ENCODE data around the gene SWT1.

Gene SWT1

DNA sequence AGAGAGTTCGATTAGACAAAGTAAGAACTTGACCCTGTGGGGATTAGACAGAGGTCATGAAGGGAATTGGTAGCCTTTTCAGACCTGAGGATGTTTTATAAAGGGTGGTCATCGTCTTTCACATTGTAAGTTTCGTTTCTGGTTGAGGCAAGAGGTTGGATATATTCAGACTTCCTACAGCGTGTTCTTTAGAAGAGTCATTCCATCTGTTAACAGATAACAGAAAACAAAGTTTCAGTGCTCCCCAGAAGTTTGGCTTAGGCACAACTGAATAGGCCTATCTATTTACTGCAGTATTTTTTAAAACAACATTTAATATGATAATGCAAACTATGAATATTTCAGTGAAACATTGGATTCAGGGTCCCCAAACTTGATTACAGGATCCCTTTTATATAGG is 177.2 kb downstream of the SWT1 start:
- no peak overlapping the region for H3K27ac ChIP-seq (replicated peaks; ENCODE audit: low read length)
- H2BK5ac ChIP-seq (ENCODE audit: low read length), result no peak overlapping the region
- H4K8ac ChIP-seq (ENCODE audit: low read depth, low read length), result no peak overlapping the region
- no peak overlapping the region for H2BK12ac ChIP-seq (ENCODE audit: low read length)
- WGBS, 2 donors (ENCODE audit: extremely low coverage in 2 of 2, insufficient read length in 2 of 2, insufficient replicate concordance in 1 of 2), result no CpG with 5 or more reads among the region's 4 CpGs
- no peak overlapping the region for H3K9ac ChIP-seq (ENCODE audit: low read depth, low read length, poor library complexity)
- H3K27me3 ChIP-seq (ENCODE audit: control insufficient read depth in 3 of 3, insufficient read depth in 3 of 3, low read depth in 1 of 3, low read length in 3 of 3), result no peaks in the 10 kb centered on the region
- no peak overlapping the region for H2AFZ ChIP-seq (ENCODE audit: low read length)
- H2AK5ac ChIP-seq (ENCODE audit: low read depth, low read length), result no peak overlapping the region
- no peaks in the 10 kb centered on the region for H3K9me3 ChIP-seq (replicated peaks in 1 of 2; ENCODE audit: control insufficient read depth in 2 of 2, insufficient read depth in 1 of 2, low read depth in 1 of 2, low read length in 2 of 2)
- H3K36me3 ChIP-seq (replicated peaks in 1 of 2; ENCODE audit: control insufficient read depth in 2 of 2, insufficient read depth in 2 of 2, low read length in 2 of 2), result no peaks in the 10 kb centered on the region
- DNase-seq (ENCODE audit: low spot score), result no peak
- H3K18ac ChIP-seq (ENCODE audit: low read length), result no peak overlapping the region
- H3K4me2 ChIP-seq (ENCODE audit: insufficient read depth, low read length, poor library complexity, severe bottlenecking), result no peak overlapping the region
- H3K23ac ChIP-seq (ENCODE audit: low read depth, low read length, poor library complexity), result no peak overlapping the region
- H3K4ac ChIP-seq (ENCODE audit: low read length), result no peak overlapping the region
- H2BK120ac ChIP-seq (ENCODE audit: low read depth, low read length), result no peak overlapping the region
- no peak overlapping the region for H3K14ac ChIP-seq (ENCODE audit: low read length)
- H3K4me3 ChIP-seq (ENCODE audit: low read length in 2 of 2), result no peak overlapping the region
- H4K91ac ChIP-seq (ENCODE audit: low read depth, low read length, poor library complexity), result no peak overlapping the region
- no peak overlapping the region for H2BK15ac ChIP-seq (ENCODE audit: low read length)
- no peaks in the 10 kb centered on the region for H3K79me1 ChIP-seq (ENCODE audit: low read depth, low read length)
- no peaks in the 10 kb centered on the region for H3K4me1 ChIP-seq (ENCODE audit: control insufficient read depth in 2 of 2, insufficient read depth in 1 of 2, low read depth in 1 of 2, low read length in 2 of 2)

DNA sequence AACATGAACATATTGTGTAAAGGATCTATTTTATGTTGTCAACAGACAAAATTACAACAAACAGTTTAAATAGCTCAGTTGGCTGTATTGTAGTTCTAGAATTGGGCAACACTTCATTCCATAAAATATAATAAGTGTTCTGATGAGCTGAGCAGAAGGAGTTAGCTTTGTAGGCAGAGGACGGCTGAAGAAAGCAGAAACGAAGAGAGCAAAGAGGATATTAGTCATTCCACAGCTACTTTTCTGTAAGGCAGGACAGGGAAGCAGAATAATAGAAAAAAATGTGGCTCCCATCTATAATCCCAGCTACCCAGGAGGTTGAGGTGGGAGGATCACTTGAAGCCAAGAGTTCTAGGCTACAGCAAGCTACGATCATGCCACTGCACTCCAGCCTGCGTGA is 180.3 kb downstream of the SWT1 start:
- Histone ChIP-seq H2AK5ac (ENCODE audit: low read depth, low read length) (no peak overlapping the region), H2BK12ac (ENCODE audit: low read length) (no peak overlapping the region), H3K4me2 (ENCODE audit: insufficient read depth, low read length, poor library complexity, severe bottlenecking) (no peak overlapping the region), H3K9me3 (replicated peaks in 1 of 2; ENCODE audit: control insufficient read depth in 2 of 2, insufficient read depth in 1 of 2, low read depth in 1 of 2, low read length in 2 of 2) (no peaks in the 10 kb centered on the region), H2BK15ac (ENCODE audit: low read length) (no peak overlapping the region), H3K79me1 (ENCODE audit: low read depth, low read length) (no peaks in the 10 kb centered on the region), H3K4ac (ENCODE audit: low read length) (no peak overlapping the region), H4K8ac (ENCODE audit: low read depth, low read length) (no peak overlapping the region), H3K23ac (ENCODE audit: low read depth, low read length, poor library complexity) (no peak overlapping the region), H3K9ac (ENCODE audit: low read depth, low read length, poor library complexity) (no peak overlapping the region), H3K27me3 (ENCODE audit: control insufficient read depth in 3 of 3, insufficient read depth in 3 of 3, low read depth in 1 of 3, low read length in 3 of 3) (no peaks in the 10 kb centered on the region), H3K4me1 (ENCODE audit: control insufficient read depth in 2 of 2, insufficient read depth in 1 of 2, low read depth in 1 of 2, low read length in 2 of 2) (no peaks in the 10 kb centered on the region), H3K18ac (ENCODE audit: low read length) (no peak overlapping the region), H2BK120ac (ENCODE audit: low read depth, low read length) (no peak overlapping the region), H2AFZ (ENCODE audit: low read length) (no peak overlapping the region), H3K14ac (ENCODE audit: low read length) (no peak overlapping the region), H4K91ac (ENCODE audit: low read depth, low read length, poor library complexity) (no peak overlapping the region), H2BK5ac (ENCODE audit: low read length) (no peak overlapping the region), H3K4me3 (ENCODE audit: low read length in 2 of 2) (no peak overlapping the region), H3K27ac (replicated peaks; ENCODE audit: low read length) (no peak overlapping the region), H3K36me3 (replicated peaks in 1 of 2; ENCODE audit: control insufficient read depth in 2 of 2, insufficient read depth in 2 of 2, low read length in 2 of 2) (no peaks in the 10 kb centered on the region)
- DNase-seq (ENCODE audit: low spot score), result no peak
- no CpG with 5 or more reads among the region's 4 CpGs for WGBS, 2 donors (ENCODE audit: extremely low coverage in 2 of 2, insufficient read length in 2 of 2, insufficient replicate concordance in 1 of 2)

DNA sequence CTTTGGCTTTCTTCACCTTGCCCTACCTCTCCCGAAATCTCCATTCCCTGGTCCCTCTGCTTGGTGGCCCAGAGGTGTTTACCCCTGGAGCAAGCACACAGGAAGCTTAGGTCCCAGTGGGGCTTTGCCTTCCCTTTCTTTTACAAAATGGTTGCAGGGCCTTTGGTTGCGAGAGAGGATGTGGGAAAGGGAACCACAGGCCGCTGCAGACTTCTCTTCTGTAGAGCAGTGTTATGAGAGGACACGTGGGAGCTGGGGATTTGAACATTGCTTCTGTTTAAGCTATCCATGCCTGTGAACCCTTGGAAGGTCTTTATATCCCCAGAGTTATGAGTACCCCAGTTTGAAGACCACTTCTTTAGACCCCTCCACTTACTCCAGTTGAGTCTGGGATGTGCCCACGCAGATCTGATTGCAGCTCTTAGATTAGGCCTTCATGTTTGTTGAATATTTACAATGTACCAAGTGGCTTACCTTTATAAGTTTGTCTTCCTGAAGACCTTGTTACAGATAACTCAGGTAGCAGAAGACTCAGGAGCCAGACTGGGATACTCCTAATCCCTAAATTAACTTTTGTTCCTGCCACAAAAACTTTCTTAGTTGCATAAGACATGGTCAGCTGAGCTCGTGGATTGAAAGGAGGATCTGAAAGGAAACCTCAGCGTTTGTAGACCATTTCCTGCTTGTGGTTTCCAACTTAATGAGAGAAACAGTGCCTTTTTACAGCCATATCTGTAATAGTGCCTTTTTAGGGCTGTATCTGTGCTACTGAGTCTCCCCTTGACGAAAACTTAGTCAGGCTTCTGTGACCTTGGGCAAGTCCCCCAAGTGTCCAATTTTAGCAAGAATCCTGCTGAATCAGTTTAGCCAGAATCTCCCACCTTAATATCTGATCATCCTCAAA is 182.0 kb downstream of the SWT1 start:
- no peak overlapping the region for H3K18ac ChIP-seq (ENCODE audit: low read length)
- H2BK120ac ChIP-seq (ENCODE audit: low read depth, low read length), result no peak overlapping the region
- no peak overlapping the region for H4K91ac ChIP-seq (ENCODE audit: low read depth, low read length, poor library complexity)
- no peak overlapping the region for H2AFZ ChIP-seq (ENCODE audit: low read length)
- no peak overlapping the region for H4K8ac ChIP-seq (ENCODE audit: low read depth, low read length)
- H3K4me3 ChIP-seq (ENCODE audit: low read length in 2 of 2), result no peak overlapping the region
- H3K14ac ChIP-seq (ENCODE audit: low read length), result no peak overlapping the region
- no peaks in the 10 kb centered on the region for H3K4me1 ChIP-seq (ENCODE audit: control insufficient read depth in 2 of 2, insufficient read depth in 1 of 2, low read depth in 1 of 2, low read length in 2 of 2)
- no peak overlapping the region for H2BK5ac ChIP-seq (ENCODE audit: low read length)
- WGBS, 2 donors (ENCODE audit: extremely low coverage in 2 of 2, insufficient read length in 2 of 2, insufficient replicate concordance in 1 of 2), result no CpG with 5 or more reads among the region's 8 CpGs
- no peak overlapping the region for H3K23ac ChIP-seq (ENCODE audit: low read depth, low read length, poor library complexity)
- H2BK12ac ChIP-seq (ENCODE audit: low read length), result no peak overlapping the region
- H3K27me3 ChIP-seq (ENCODE audit: control insufficient read depth in 3 of 3, insufficient read depth in 3 of 3, low read depth in 1 of 3, low read length in 3 of 3), result no peaks in the 10 kb centered on the region
- no peak overlapping the region for H3K9ac ChIP-seq (ENCODE audit: low read depth, low read length, poor library complexity)
- H3K9me3 ChIP-seq (replicated peaks in 1 of 2; ENCODE audit: control insufficient read depth in 2 of 2, insufficient read depth in 1 of 2, low read depth in 1 of 2, low read length in 2 of 2), result no peaks in the 10 kb centered on the region
- no peak overlapping the region for H3K4me2 ChIP-seq (ENCODE audit: insufficient read depth, low read length, poor library complexity, severe bottlenecking)
- no peak overlapping the region for H3K27ac ChIP-seq (replicated peaks; ENCODE audit: low read length)
- H3K4ac ChIP-seq (ENCODE audit: low read length), result no peak overlapping the region
- no peaks in the 10 kb centered on the region for H3K79me1 ChIP-seq (ENCODE audit: low read depth, low read length)
- H3K36me3 ChIP-seq (replicated peaks in 1 of 2; ENCODE audit: control insufficient read depth in 2 of 2, insufficient read depth in 2 of 2, low read length in 2 of 2), result no peaks in the 10 kb centered on the region
- no peak for DNase-seq (ENCODE audit: low spot score)
- no peak overlapping the region for H2AK5ac ChIP-seq (ENCODE audit: low read depth, low read length)
- H2BK15ac ChIP-seq (ENCODE audit: low read length), result no peak overlapping the region

DNA sequence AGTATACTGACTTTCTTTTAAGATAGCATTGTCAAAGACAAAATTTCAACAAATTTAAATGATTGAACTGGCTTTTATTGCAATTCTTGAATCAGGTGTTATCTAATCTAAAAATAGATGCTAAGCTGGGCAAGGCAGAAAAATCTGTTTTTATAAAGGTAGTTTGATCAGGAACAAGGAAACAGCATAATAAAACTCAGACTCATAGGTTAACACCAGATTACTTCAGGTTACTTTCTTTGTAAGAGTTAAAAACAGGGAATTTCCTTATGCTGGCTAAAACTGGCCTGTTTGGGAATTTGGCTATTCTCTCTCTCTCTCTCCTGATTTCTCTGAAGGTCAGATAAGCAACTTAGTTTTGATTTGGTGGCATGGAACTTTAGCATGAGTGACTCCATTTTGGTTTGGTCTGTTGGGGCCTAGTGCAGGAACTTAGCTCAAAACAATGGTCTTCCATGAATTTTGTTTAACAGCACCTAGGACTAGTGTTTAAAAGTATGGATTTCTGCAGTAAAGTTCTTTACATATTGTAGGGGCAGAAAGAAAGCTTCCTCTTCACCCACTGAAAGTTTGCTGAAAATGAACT is 184.3 kb downstream of the SWT1 start:
- Histone ChIP-seq H3K23ac (ENCODE audit: low read depth, low read length, poor library complexity) (no peak overlapping the region), H3K27ac (replicated peaks; ENCODE audit: low read length) (no peak overlapping the region), H4K91ac (ENCODE audit: low read depth, low read length, poor library complexity) (no peak overlapping the region), H3K4me1 (ENCODE audit: control insufficient read depth in 2 of 2, insufficient read depth in 1 of 2, low read depth in 1 of 2, low read length in 2 of 2) (no peaks in the 10 kb centered on the region), H3K4me3 (ENCODE audit: low read length in 2 of 2) (no peak overlapping the region), H4K8ac (ENCODE audit: low read depth, low read length) (no peak overlapping the region), H3K36me3 (replicated peaks in 1 of 2; ENCODE audit: control insufficient read depth in 2 of 2, insufficient read depth in 2 of 2, low read length in 2 of 2) (no peaks in the 10 kb centered on the region), H2BK15ac (ENCODE audit: low read length) (no peak overlapping the region), H2BK120ac (ENCODE audit: low read depth, low read length) (no peak overlapping the region), H2BK5ac (ENCODE audit: low read length) (no peak overlapping the region), H3K9ac (ENCODE audit: low read depth, low read length, poor library complexity) (no peak overlapping the region), H2AK5ac (ENCODE audit: low read depth, low read length) (no peak overlapping the region), H3K27me3 (ENCODE audit: control insufficient read depth in 3 of 3, insufficient read depth in 3 of 3, low read depth in 1 of 3, low read length in 3 of 3) (no peaks in the 10 kb centered on the region), H3K4me2 (ENCODE audit: insufficient read depth, low read length, poor library complexity, severe bottlenecking) (no peak overlapping the region), H3K4ac (ENCODE audit: low read length) (no peak overlapping the region), H2AFZ (ENCODE audit: low read length) (no peak overlapping the region), H3K18ac (ENCODE audit: low read length) (no peak overlapping the region), H3K14ac (ENCODE audit: low read length) (no peak overlapping the region), H2BK12ac (ENCODE audit: low read length) (no peak overlapping the region), H3K79me1 (ENCODE audit: low read depth, low read length) (no peaks in the 10 kb centered on the region), H3K9me3 (replicated peaks in 1 of 2; ENCODE audit: control insufficient read depth in 2 of 2, insufficient read depth in 1 of 2, low read depth in 1 of 2, low read length in 2 of 2) (no peaks in the 10 kb centered on the region)
- no peak for DNase-seq (ENCODE audit: low spot score)

All from neuronal stem cell (in vitro differentiated cells).